ENCODE data around the gene NCSTN.

The NCSTN gene

GRCh38 chr1:160309571-160309970, 33.6 kb upstream of the NCSTN start:
- no peaks in the 10 kb centered on the region for H3K79me2 ChIP-seq (ENCODE audit: insufficient read depth, low read length)
- no peaks in the 10 kb centered on the region for H3F3A ChIP-seq (ENCODE audit: insufficient read depth)
- no peaks in the 10 kb centered on the region for H3K9me2 ChIP-seq (replicated peaks; ENCODE audit: insufficient read depth, low read length)
- no peaks in the 10 kb centered on the region for H3K9me3 ChIP-seq (ENCODE audit: insufficient read depth, low read length)
- no peak overlapping the region for H3K4me3 ChIP-seq (ENCODE audit: insufficient read depth, low read length, poor library complexity, severe bottlenecking)
- H3K9ac ChIP-seq (ENCODE audit: low read length): no peak overlapping the region
- H3K27me3 ChIP-seq (ENCODE audit: low read length): no peaks in the 10 kb centered on the region
- TF ChIP-seq, protein P1, sequence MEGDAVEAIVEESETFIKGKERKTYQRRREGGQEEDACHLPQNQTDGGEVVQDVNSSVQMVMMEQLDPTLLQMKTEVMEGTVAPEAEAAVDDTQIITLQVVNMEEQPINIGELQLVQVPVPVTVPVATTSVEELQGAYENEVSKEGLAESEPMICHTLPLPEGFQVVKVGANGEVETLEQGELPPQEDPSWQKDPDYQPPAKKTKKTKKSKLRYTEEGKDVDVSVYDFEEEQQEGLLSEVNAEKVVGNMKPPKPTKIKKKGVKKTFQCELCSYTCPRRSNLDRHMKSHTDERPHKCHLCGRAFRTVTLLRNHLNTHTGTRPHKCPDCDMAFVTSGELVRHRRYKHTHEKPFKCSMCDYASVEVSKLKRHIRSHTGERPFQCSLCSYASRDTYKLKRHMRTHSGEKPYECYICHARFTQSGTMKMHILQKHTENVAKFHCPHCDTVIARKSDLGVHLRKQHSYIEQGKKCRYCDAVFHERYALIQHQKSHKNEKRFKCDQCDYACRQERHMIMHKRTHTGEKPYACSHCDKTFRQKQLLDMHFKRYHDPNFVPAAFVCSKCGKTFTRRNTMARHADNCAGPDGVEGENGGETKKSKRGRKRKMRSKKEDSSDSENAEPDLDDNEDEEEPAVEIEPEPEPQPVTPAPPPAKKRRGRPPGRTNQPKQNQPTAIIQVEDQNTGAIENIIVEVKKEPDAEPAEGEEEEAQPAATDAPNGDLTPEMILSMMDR (IDR thresholded peaks at IDR 0.05; ENCODE audit: insufficient read depth, low read length, poor library complexity, severe bottlenecking): no peak
- TF ChIP-seq EZH2phosphoT487 (conservative IDR thresholded peaks at IDR 0.05; ENCODE audit: low read length): no peak
- no peak overlapping the region for H3K27ac ChIP-seq (ENCODE audit: low read depth, low read length)
- H3K36me3 ChIP-seq (ENCODE audit: low read length): peaks cover 46% of the 10 kb centered on the region; the same call in 1 of the 2 replicates
- H2AFZ ChIP-seq (ENCODE audit: low read depth, low read length, severe bottlenecking): no peak overlapping the region
- no peaks in the 10 kb centered on the region for H4K20me1 ChIP-seq (ENCODE audit: low read depth, low read length)
- no peak overlapping the region for H3K4me2 ChIP-seq (ENCODE audit: low read depth, low read length, poor library complexity, severe bottlenecking)

- H3K36me3 ChIP-seq (ENCODE audit: low read length): peaks cover 44% of the 10 kb centered on the region
Observed at GRCh38 chr1:160315359-160315758, 27.8 kb upstream of the NCSTN start.

DNA sequence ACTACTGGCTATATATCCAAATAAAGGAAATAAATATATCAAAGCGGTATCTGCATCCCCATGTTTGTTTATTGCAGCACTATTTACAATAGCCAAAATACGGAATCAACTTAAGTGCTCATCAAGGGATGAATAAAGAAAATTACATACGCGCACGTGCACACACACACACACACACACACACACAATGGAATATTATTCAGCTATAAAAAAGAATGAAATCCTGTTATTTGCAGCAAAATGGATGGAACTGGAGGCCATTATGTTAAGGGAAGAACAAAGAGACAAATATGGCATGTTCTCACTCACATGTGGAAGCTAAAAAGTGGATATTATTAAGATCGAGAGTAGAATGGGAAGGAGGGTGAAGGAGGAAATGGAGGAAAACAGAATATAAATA, 20.4 kb upstream of the NCSTN start:
- Histone ChIP-seq H3K9me2 (replicated peaks; ENCODE audit: insufficient read depth, low read length) (no peaks in the 10 kb centered on the region), H3K36me3 (ENCODE audit: low read length) (peaks cover 49% of the 10 kb centered on the region)

More at GRCh38 chr1:160315359-160315758, 27.8 kb upstream of the NCSTN start:
- H3K27ac ChIP-seq (ENCODE audit: low read depth, low read length): no peak overlapping the region
- H3F3A ChIP-seq (ENCODE audit: insufficient read depth): no peaks in the 10 kb centered on the region
- H3K4me3 ChIP-seq (ENCODE audit: insufficient read depth, low read length, poor library complexity, severe bottlenecking): no peak overlapping the region
- H3K27me3 ChIP-seq (ENCODE audit: low read length): no peaks in the 10 kb centered on the region
- H3K9me2 ChIP-seq (replicated peaks; ENCODE audit: insufficient read depth, low read length): no peaks in the 10 kb centered on the region
- TF ChIP-seq EZH2phosphoT487 (conservative IDR thresholded peaks at IDR 0.05; ENCODE audit: low read length): no peak
- TF ChIP-seq, protein P1 (IDR thresholded peaks at IDR 0.05; ENCODE audit: insufficient read depth, low read length, poor library complexity, severe bottlenecking): no peak
- H2AFZ ChIP-seq (ENCODE audit: low read depth, low read length, severe bottlenecking): no peak overlapping the region
- no peaks in the 10 kb centered on the region for H4K20me1 ChIP-seq (ENCODE audit: low read depth, low read length)
- H3K4me2 ChIP-seq (ENCODE audit: low read depth, low read length, poor library complexity, severe bottlenecking): no peak overlapping the region
- H3K9me3 ChIP-seq (ENCODE audit: insufficient read depth, low read length): no peaks in the 10 kb centered on the region
- peaks cover 12% of the 10 kb centered on the region; the same call in 1 of the 2 replicates for H3K79me2 ChIP-seq (ENCODE audit: insufficient read depth, low read length)
- no peak overlapping the region for H3K9ac ChIP-seq (ENCODE audit: low read length)

More for the DNA sequence above, 20.4 kb upstream of the NCSTN start:
- H3K79me2 ChIP-seq (ENCODE audit: insufficient read depth, low read length): peaks cover 17% of the 10 kb centered on the region; the same call in 1 of the 2 replicates
- H4K20me1 ChIP-seq (ENCODE audit: low read depth, low read length): no peaks in the 10 kb centered on the region
- no peak overlapping the region for H3K27ac ChIP-seq (ENCODE audit: low read depth, low read length)
- no peak overlapping the region for H3K9ac ChIP-seq (ENCODE audit: low read length)
- H3K27me3 ChIP-seq (ENCODE audit: low read length): no peaks in the 10 kb centered on the region
- H3F3A ChIP-seq (ENCODE audit: insufficient read depth): peaks cover 7% of the 10 kb centered on the region; the same call in 1 of the 2 replicates
- H3K9me3 ChIP-seq (ENCODE audit: insufficient read depth, low read length): no peaks in the 10 kb centered on the region
- no peak overlapping the region for H3K4me3 ChIP-seq (ENCODE audit: insufficient read depth, low read length, poor library complexity, severe bottlenecking)
- H3K4me2 ChIP-seq (ENCODE audit: low read depth, low read length, poor library complexity, severe bottlenecking): no peak overlapping the region
- TF ChIP-seq, protein P1 (IDR thresholded peaks at IDR 0.05; ENCODE audit: insufficient read depth, low read length, poor library complexity, severe bottlenecking): no peak
- no peak for TF ChIP-seq EZH2phosphoT487 (conservative IDR thresholded peaks at IDR 0.05; ENCODE audit: low read length)
- no peak overlapping the region for H2AFZ ChIP-seq (ENCODE audit: low read depth, low read length, severe bottlenecking)
